Sigmoid colon (tissue), 7 donors: ENCODE data around the gene GPNMB. TPM values are rescaled to one million over a fixed set of nuclear protein-coding genes. Genes with fewer than 3 reads are reported as not detected.
"Not testable (repeated sequence)": the region's sequence is repeated elsewhere in the genome, so short reads cannot be mapped to it uniquely, and the experiment has no call there.

Experiments
- DNase-seq: peaks from one replicate; pipeline ENCODE4 v3.0.0-alpha.2; 2019
- H3K27ac ChIP-seq, 4 donors: fragments of 200-600 bp; sonication (generic); one replicate each; pipeline ENCODE4 v1.5.1; 2016 to 2019; ENCODE audit warnings: mild to moderate bottlenecking in 1 of 4
- H3K27me3 ChIP-seq, 3 donors: fragments of 200-600 bp; sonication (generic); one replicate each; pipeline ENCODE4 v1.5.1; 2019; ENCODE audit warnings: mild to moderate bottlenecking in 1 of 3
- H3K36me3 ChIP-seq, 4 donors: fragments of 200-600 bp; sonication (generic); one replicate each; pipeline ENCODE4 v1.5.1; 2016 to 2019
- H3K4me1 ChIP-seq, 4 donors: fragments of 200-600 bp; sonication (generic); one replicate each; pipeline ENCODE4 v1.5.1; 2017 to 2019
- H3K4me3 ChIP-seq, 4 donors: fragments of 200-600 bp; sonication (generic); one replicate each; pipeline ENCODE4 v1.5.1; 2017 to 2019; ENCODE audit warnings: mild to moderate bottlenecking in 2 of 4, moderate library complexity in 1 of 4
- H3K9me3 ChIP-seq, 4 donors: fragments of 200-600 bp in 3 of 4; sonication (generic) in 3 of 4; one replicate each; pipeline versions ENCODE4 v1.5.1 to v1.6.1; 2013 to 2019
- EP300 ChIP-seq, 4 donors: sonication (generic); formaldehyde crosslinking; IDR thresholded peaks; one replicate each; pipeline ENCODE4 v1.6.1; 2017; ENCODE audit warnings: antibody characterized with exemption in 4 of 4
- POLR2A ChIP-seq, 2 donors: fragments of 450-650 bp; IDR thresholded peaks; one replicate each; pipeline ENCODE4 v1.6.1; 2016; ENCODE audit warnings: antibody characterized with exemption in 2 of 2, mild to moderate bottlenecking in 2 of 2, moderate library complexity in 2 of 2
- POLR2AphosphoS5 ChIP-seq, 4 donors: sonication (generic); formaldehyde crosslinking; IDR thresholded peaks; one replicate each; pipeline ENCODE4 v1.6.1; 2017; ENCODE audit warnings: antibody characterized with exemption in 4 of 4
- WGBS, 2 donors: extraction: QIAGEN DNeasy Blood & Tissue Kit; methylation state at CpG; one replicate each; pipeline ENCODE4 v1.1.7; 2013; 5-methylcytosine and 5-hydroxymethylcytosine counted together
- intact Hi-C: fragments of 100-400 bp; cut with DNase I; formaldehyde crosslinking; loops from one replicate; pipeline ENCODE4 v1.15.1; 2023
- polyA plus RNA-seq, 3 donors: library from polyadenylated mRNA; stranded (reverse); fragments of 200-250 nt; gene quantifications; one replicate each; pipeline ENCODE4 v1.2.3, GENCODE V29; 2013
- total RNA-seq, 4 donors: library from RNA; depleted of rRNA; stranded (reverse); fragments of >200 nt; gene quantifications; one replicate each; pipeline ENCODE4 v1.1.0, GENCODE V29; 2016
- TF ChIP-seq, protein P1 (sequence below), 4 experiments: fragments of 450-650 bp in 3 of 4; fragments of 200-600 bp in 1 of 4; IDR thresholded peaks; one replicate each; pipeline ENCODE4 v1.5.1; 2016 to 2019; ENCODE audit warnings: antibody characterized with exemption in 4 of 4, mild to moderate bottlenecking in 3 of 4, moderate library complexity in 2 of 4
- donor health status: healthy with polysubstance abuse.
- donor health status: Bipolar disorder and iron deficiency.
- donor health status: healthy.

The GPNMB gene
- total and polyA plus RNA-seq, 7 donors = 23.4 to 224 (median 88.1) TPM

DNA sequence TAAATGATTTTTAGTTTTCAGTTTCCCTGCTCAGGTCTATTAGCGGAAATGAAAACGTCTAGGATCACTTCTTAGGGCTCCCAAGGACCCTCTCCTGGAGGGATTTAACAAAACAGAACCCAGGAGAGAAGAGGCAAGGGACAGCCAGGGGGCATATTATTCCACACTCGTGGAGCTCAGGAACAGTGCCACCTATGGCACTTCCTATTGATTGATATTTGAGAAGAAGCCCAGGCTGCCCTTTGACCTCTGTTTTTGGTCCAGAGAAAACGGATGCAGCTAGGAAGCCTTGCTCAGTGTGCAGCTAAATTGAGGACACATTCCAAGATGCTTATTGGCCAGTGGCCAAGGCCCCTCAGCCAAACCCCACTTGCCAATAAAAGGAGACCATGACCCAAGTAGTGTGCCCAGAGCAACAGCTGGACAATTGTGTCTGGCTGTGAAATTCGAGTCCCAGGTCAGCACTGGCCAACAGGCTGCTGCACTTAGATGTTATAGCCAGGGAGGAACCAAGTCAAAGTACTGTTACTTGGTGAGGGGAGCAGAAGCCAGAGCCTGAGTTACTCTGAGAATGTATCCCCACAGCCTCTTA, 24.0 kb upstream of the GPNMB start:
- H3K27me3 ChIP-seq = no peaks in the 10 kb centered on the region
- no peaks in the 10 kb centered on the region for H3K36me3 ChIP-seq
- 42 to 56% methylated on average over 5 of the region's 5 CpGs for WGBS, 2 donors
- TF ChIP-seq, protein P1, sequence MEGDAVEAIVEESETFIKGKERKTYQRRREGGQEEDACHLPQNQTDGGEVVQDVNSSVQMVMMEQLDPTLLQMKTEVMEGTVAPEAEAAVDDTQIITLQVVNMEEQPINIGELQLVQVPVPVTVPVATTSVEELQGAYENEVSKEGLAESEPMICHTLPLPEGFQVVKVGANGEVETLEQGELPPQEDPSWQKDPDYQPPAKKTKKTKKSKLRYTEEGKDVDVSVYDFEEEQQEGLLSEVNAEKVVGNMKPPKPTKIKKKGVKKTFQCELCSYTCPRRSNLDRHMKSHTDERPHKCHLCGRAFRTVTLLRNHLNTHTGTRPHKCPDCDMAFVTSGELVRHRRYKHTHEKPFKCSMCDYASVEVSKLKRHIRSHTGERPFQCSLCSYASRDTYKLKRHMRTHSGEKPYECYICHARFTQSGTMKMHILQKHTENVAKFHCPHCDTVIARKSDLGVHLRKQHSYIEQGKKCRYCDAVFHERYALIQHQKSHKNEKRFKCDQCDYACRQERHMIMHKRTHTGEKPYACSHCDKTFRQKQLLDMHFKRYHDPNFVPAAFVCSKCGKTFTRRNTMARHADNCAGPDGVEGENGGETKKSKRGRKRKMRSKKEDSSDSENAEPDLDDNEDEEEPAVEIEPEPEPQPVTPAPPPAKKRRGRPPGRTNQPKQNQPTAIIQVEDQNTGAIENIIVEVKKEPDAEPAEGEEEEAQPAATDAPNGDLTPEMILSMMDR (IDR thresholded peaks at IDR 0.05) = no peak
- TF ChIP-seq POLR2A (IDR thresholded peaks at IDR 0.05) = no peak
- no peak for TF ChIP-seq POLR2AphosphoS5 (IDR thresholded peaks at IDR 0.05)
- no peak for TF ChIP-seq EP300 (IDR thresholded peaks at IDR 0.05)
- no peaks in the 10 kb centered on the region for H3K9me3 ChIP-seq
- H3K27ac ChIP-seq = no peak overlapping the region
- no peaks in the 10 kb centered on the region for H3K4me1 ChIP-seq
- DNase-seq = no peak
- intact Hi-C loops = no loop called here
- no peak overlapping the region for H3K4me3 ChIP-seq

DNA sequence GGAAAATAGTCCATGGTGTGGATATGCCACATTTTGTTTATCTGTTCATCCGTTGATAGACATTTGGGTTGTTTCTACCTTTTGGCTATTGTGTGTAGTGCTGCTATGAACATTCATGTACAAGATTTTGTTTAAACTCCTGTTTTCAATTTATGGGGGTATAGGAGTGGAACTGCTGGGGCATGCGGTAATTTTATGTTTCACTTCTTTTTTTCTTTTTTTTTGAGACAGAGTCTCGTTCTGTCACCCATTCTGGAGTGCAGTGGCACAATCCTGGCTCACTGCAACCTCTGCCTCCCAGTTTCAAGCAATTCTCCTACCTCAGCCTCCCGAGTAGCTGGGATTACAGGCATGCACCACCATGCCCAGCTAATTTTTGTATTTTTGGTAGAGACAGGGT, 22.2 kb upstream of the GPNMB start:
- DNase-seq, H3K9me3 ChIP-seq, H3K4me1 ChIP-seq, H3K27me3 ChIP-seq, H3K27ac ChIP-seq, H3K4me3 ChIP-seq, H3K36me3 ChIP-seq, intact Hi-C loops: not testable (repeated sequence)
- 78 to 80% methylated on average over 4 of the region's 4 CpGs for WGBS, 2 donors

DNA sequence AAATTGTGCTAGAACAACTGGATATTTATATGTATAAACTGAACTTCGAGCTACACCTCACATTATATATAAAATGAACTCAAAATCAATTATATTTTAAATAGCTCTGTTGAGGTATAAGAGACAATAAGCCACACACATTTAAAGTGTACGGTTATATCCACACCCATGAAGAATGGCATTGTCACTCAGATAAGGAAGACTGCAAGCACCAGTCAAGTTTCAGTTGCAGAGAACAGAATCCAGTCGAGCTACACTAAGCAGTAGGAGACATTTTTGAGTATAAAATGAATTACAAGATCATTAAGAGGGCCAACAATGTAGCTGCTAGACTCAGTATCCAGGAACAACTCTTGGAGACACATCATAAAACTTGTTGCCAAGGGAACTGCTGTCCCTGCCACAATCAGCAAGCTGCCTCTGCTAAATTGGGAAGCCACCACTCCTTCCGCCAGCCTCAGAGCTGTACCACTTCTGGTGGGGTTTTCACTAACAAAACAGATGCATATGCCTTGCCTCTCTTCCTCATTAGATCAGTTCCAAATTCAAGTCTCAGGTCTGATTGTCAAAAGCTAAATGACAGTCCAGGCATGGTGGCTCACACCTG, 19.6 kb upstream of the GPNMB start:
- H3K4me3 ChIP-seq = no peak overlapping the region
- no peak overlapping the region for H3K27ac ChIP-seq
- H3K4me1 ChIP-seq = no peaks in the 10 kb centered on the region
- intact Hi-C loops = no loop called here
- H3K36me3 ChIP-seq = no peaks in the 10 kb centered on the region
- DNase-seq = no peak
- 34 to 62% methylated on average over 4 of the region's 4 CpGs for WGBS, 2 donors
- TF ChIP-seq POLR2A (IDR thresholded peaks at IDR 0.05) (no peak), POLR2AphosphoS5 (IDR thresholded peaks at IDR 0.05) (no peak), EP300 (IDR thresholded peaks at IDR 0.05) (no peak)
- TF ChIP-seq, protein P1 (IDR thresholded peaks at IDR 0.05) = no peak
- H3K27me3 ChIP-seq = no peaks in the 10 kb centered on the region
- peaks cover 0 to 6% (median 2%) of the 10 kb centered on the region in 4 donors for H3K9me3 ChIP-seq

DNA sequence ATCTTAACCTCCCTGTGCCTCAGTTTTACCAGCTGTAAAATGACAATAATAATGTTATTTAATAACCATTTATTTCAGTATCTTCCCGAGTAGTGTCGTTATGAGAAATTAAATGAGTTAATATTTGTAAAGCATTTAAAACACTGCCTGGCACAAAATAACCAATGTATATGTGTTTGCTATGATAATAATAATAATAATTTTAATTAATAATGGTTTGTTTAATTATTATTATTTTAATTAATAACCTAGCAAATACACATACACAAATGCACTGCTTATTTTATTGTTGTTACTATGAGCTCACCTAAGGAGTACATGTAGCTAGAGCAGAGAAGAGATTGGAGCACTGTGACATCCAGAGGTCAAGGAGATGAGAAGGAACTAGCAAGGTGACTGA, 18.2 kb upstream of the GPNMB start:
- Histone ChIP-seq H3K4me1 (no peaks in the 10 kb centered on the region), H3K36me3 (no peaks in the 10 kb centered on the region), H3K4me3 (no peak overlapping the region), H3K27me3 (no peaks in the 10 kb centered on the region), H3K27ac (no peak overlapping the region), H3K9me3 (peaks cover 0 to 6% (median 2%) of the 10 kb centered on the region in 4 donors)
- DNase-seq = no peak
- WGBS, 2 donors = 96 to 99% methylated on average over 2 of the region's 2 CpGs
- no peak for TF ChIP-seq POLR2A (IDR thresholded peaks at IDR 0.05)
- TF ChIP-seq POLR2AphosphoS5 (IDR thresholded peaks at IDR 0.05) = no peak
- TF ChIP-seq, protein P1 (IDR thresholded peaks at IDR 0.05) = no peak
- TF ChIP-seq EP300 (IDR thresholded peaks at IDR 0.05) = no peak
- intact Hi-C loops = no loop called here

DNA sequence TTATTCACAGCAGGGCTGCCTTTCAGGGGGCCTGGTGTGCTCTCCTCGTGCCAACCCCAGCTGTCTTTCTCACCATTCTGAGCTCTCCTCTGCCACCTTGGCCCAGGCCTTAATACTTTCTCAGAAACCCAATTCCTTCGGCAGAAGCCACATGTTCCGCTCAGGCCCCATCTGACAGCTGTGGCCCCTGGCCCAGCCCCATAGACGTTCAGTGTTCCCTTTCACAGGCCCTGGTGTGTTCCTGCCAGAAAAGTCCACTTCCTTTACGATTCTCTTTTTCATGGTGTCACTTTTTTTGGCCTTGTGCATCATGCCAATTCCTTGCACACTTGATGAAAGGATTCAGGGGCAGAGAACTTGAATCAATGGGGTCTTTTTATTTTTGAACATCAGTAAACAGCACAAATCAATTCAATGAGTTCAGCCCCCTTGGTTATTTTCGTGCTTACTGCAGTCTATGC, 15.9 kb upstream of the GPNMB start:
- Histone ChIP-seq H3K27ac (no peak overlapping the region), H3K27me3 (no peaks in the 10 kb centered on the region), H3K36me3 (no peaks in the 10 kb centered on the region), H3K4me3 (no peak overlapping the region), H3K4me1 (no peaks in the 10 kb centered on the region), H3K9me3 (peaks cover 0 to 6% (median 2%) of the 10 kb centered on the region in 4 donors)
- no peak for TF ChIP-seq POLR2AphosphoS5 (IDR thresholded peaks at IDR 0.05)
- no peak for TF ChIP-seq POLR2A (IDR thresholded peaks at IDR 0.05)
- TF ChIP-seq EP300 (IDR thresholded peaks at IDR 0.05) = no peak
- TF ChIP-seq, protein P1 (IDR thresholded peaks at IDR 0.05) = no peak
- DNase-seq = no peak
- WGBS, 2 donors = 77% methylated on average over 6 of the region's 6 CpGs
- intact Hi-C loops = no loop called here
